Right lobe of liver (tissue), 6 donors: Measurements from ENCODE around the gene SEPTIN5. TPM values are rescaled to one million over a fixed set of nuclear protein-coding genes. Genes with fewer than 3 reads are reported as not detected.

Experiments used
- ATAC-seq, 4 donors: fragments of 200-7000 bp; cut with Tn5 transposase; one replicate each; pipeline ENCODE4 v1.9.1; 2020; ENCODE audit warnings: mild to moderate bottlenecking in 4 of 4, moderate library complexity in 4 of 4
- DNase-seq, 3 donors: peaks; one replicate each; pipeline ENCODE4 v3.0.0-alpha.2; 2020
- H3K27ac ChIP-seq, 3 donors: fragments of 200-600 bp; one replicate each; pipeline ENCODE4 v1.8.0; 2022
- H3K27me3 ChIP-seq, 2 donors: fragments of 200-600 bp; one replicate each; pipeline ENCODE4 v1.8.0; 2022
- H3K36me3 ChIP-seq, 4 donors: fragments of 200-600 bp; sonication (generic) in 1 of 4; one replicate each; pipeline versions ENCODE4 v1.5.1 to v1.8.0; 2017 to 2022; ENCODE audit warnings: control low read depth in 1 of 4
- H3K4me1 ChIP-seq, 4 donors: fragments of 200-600 bp; sonication (generic) in 1 of 4; one replicate each; pipeline versions ENCODE4 v1.5.1 to v1.8.0; 2017 to 2022; ENCODE audit warnings: control low read depth in 1 of 4
- H3K4me3 ChIP-seq, 3 donors: fragments of 200-600 bp; one replicate each; pipeline ENCODE4 v1.8.0; 2022
- H3K9me3 ChIP-seq, 4 donors: fragments of 200-600 bp; sonication (generic) in 1 of 4; one replicate each; pipeline versions ENCODE4 v1.5.1 to v1.8.0; 2017 to 2022; ENCODE audit warnings: control low read depth in 1 of 4
- POLR2A ChIP-seq: fragments of 450-650 bp; IDR thresholded peaks from one replicate; pipeline ENCODE4 v1.6.1; 2017; ENCODE audit warnings: antibody characterized with exemption, mild to moderate bottlenecking
- WGBS: methylation state at CpG from one replicate; pipeline ENCODE4 v1.1.6; 2018; ENCODE audit warnings: low coverage, low lambda C conversion rate; ENCODE audit not compliant: insufficient coverage; ENCODE audit errors: missing lambda C conversion rate; 5-methylcytosine and 5-hydroxymethylcytosine counted together
- intact Hi-C, 2 donors: fragments of 100-400 bp; cut with DNase I; formaldehyde crosslinking; loops; one replicate each; pipeline versions ENCODE4 v1.11.2 to v1.14.1; 2022
- total RNA-seq, 6 experiments: library from RNA; depleted of rRNA in 2 of 6; stranded (reverse); fragments of >200 nt in 2 of 6; fragmentation: NEBNext Ultra II Directional in 3 of 6; extraction: Animal tissue kit (Norgen Biotek cat#: 25700) in 3 of 6; gene quantifications; one replicate each; pipeline versions ENCODE4 v1.1.0 to v1.2.4, GENCODE V29; 2016 to 2023
- TF ChIP-seq, protein P1 (sequence below), 4 donors: fragments of 200-600 bp in 3 of 4; fragments of 450-650 bp in 1 of 4; IDR thresholded peaks; one replicate each; pipeline versions ENCODE4 v1.5.1 to v1.8.0; 2016 to 2022; ENCODE audit warnings: antibody characterized with exemption in 4 of 4, mild to moderate bottlenecking in 2 of 4
- donor health status: DM: no; HTN: yes; CAD: no.
- donor health status: DM: no; HTN: no; CAD: no.
- donor health status: DM: no; HTN: no; CAD: no.
- donor health status: DM: no; HTN: yes; CAD: no.
- donor health status: DM: no; HTN: yes; CAD: no.

SEPTIN5 gene
- total RNA-seq, 6 experiments from 2014 or later, result 1.3 to 3.7 (median 2.1) TPM

DNA sequence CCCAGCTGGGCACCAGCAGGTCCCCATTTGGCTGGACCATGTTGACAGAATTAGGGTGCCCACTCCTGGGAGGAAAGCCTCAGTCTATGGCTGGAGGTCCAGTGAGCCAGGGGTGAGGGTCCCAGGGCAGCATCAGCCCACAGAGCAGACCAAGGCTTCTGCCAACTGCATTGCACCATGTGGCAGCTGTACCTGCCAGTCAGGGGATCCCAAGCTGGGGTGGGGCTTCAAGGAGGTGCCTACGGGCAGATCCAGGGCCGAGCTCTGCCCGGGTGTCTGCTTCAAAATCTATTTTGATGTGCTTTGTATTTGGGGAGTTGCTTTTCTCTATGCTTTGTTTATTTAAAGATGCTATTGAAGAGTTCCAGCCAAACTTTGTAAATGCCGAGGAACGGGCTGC is 19.5 kb downstream of the SEPTIN5 start:
- Histone ChIP-seq H3K9me3 (no peaks in the 10 kb centered on the region), H3K4me1 (peaks cover 0 to 7% (median 0%) of the 10 kb centered on the region in 4 donors), H3K27me3 (no peaks in the 10 kb centered on the region), H3K27ac (no peak overlapping the region), H3K4me3 (no peak overlapping the region), H3K36me3 (no peaks in the 10 kb centered on the region)
- DNase-seq, result no peak
- WGBS, result 80% methylated on average over 1 of the region's 5 CpGs
- TF ChIP-seq POLR2A, result no peak
- TF ChIP-seq, protein P1, sequence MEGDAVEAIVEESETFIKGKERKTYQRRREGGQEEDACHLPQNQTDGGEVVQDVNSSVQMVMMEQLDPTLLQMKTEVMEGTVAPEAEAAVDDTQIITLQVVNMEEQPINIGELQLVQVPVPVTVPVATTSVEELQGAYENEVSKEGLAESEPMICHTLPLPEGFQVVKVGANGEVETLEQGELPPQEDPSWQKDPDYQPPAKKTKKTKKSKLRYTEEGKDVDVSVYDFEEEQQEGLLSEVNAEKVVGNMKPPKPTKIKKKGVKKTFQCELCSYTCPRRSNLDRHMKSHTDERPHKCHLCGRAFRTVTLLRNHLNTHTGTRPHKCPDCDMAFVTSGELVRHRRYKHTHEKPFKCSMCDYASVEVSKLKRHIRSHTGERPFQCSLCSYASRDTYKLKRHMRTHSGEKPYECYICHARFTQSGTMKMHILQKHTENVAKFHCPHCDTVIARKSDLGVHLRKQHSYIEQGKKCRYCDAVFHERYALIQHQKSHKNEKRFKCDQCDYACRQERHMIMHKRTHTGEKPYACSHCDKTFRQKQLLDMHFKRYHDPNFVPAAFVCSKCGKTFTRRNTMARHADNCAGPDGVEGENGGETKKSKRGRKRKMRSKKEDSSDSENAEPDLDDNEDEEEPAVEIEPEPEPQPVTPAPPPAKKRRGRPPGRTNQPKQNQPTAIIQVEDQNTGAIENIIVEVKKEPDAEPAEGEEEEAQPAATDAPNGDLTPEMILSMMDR (IDR thresholded peaks at IDR 0.05), result no peak
- no peak for ATAC-seq
- intact Hi-C loops, result loop anchor here (5.0 kb wide), 1 partner anchor 179 kb away; no protein-coding TSS in a partner anchor

DNA sequence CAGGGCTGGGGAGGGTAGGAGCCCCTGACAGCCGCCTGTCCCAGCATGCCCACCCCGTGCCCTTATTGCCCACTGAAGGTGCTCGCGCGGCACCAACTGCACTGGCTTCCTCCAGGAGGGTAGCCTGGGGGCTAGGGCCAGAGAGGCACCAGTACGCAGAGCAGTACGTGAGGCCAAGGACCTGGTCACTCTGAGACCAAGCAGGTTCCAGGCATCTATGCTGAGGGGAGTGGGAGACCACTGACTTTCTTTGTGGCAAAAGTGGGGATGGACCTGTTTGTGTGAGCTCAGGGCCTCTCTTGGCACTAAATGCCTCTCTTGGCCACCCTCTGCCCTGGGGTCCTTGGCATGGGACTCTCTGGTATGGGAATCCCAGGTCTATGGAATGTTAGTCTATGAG is 19.9 kb downstream of the SEPTIN5 start:
- TF ChIP-seq, protein P1 (IDR thresholded peaks at IDR 0.05), result no peak
- TF ChIP-seq POLR2A, result no peak
- no peak for ATAC-seq
- H3K4me3 ChIP-seq, result no peak overlapping the region
- H3K9me3 ChIP-seq, result no peaks in the 10 kb centered on the region
- DNase-seq, result no peak
- no peaks in the 10 kb centered on the region for H3K36me3 ChIP-seq
- no peak overlapping the region for H3K27ac ChIP-seq
- no peaks in the 10 kb centered on the region for H3K27me3 ChIP-seq
- intact Hi-C loops, result loop anchor here (5.0 kb wide), 1 partner anchor 178 kb away; no protein-coding TSS in a partner anchor
- no CpG with 5 or more reads among the region's 7 CpGs for WGBS
- H3K4me1 ChIP-seq, result peaks cover 0 to 7% (median 0%) of the 10 kb centered on the region in 4 donors

DNA sequence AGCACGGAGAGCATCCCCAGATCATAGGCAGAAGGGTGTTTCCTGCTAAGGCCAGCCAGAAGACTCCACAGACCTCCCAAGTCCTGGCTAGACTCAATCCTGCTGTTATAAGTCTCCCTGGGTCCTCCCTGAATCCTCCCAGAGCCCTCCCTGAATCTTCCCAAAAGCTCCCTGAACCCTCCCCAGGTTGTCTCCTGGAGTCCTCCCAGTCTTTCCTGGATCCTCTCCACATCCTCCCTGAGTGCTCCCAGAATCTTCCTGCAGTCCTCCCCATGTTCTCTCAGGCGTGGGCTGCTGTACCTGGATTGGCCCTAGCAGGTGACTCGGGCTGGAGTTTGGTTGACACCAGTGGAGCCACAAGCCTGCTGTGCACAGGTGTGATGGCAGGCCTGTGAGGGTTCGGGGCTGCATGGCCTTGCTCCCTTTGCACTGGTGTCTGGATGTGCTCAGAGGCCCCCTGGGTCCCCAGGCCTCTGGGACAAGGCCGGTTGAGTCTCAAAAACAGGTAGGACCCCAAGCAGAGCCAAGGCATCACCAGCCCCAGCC is 20.6 kb downstream of the SEPTIN5 start:
- Histone ChIP-seq H3K4me1 (peaks cover 0 to 7% (median 0%) of the 10 kb centered on the region in 4 donors), H3K27ac (no peak overlapping the region), H3K4me3 (no peak overlapping the region), H3K36me3 (no peaks in the 10 kb centered on the region), H3K9me3 (no peaks in the 10 kb centered on the region), H3K27me3 (no peaks in the 10 kb centered on the region)
- WGBS, result 79% methylated on average over 2 of the region's 5 CpGs
- ATAC-seq (no peak), DNase-seq (no peak)
- intact Hi-C loops, result loop anchor here (5.0 kb wide), 1 partner anchor 177 kb away; no protein-coding TSS in a partner anchor
- TF ChIP-seq POLR2A, result no peak
- TF ChIP-seq, protein P1 (IDR thresholded peaks at IDR 0.05), result no peak

DNA sequence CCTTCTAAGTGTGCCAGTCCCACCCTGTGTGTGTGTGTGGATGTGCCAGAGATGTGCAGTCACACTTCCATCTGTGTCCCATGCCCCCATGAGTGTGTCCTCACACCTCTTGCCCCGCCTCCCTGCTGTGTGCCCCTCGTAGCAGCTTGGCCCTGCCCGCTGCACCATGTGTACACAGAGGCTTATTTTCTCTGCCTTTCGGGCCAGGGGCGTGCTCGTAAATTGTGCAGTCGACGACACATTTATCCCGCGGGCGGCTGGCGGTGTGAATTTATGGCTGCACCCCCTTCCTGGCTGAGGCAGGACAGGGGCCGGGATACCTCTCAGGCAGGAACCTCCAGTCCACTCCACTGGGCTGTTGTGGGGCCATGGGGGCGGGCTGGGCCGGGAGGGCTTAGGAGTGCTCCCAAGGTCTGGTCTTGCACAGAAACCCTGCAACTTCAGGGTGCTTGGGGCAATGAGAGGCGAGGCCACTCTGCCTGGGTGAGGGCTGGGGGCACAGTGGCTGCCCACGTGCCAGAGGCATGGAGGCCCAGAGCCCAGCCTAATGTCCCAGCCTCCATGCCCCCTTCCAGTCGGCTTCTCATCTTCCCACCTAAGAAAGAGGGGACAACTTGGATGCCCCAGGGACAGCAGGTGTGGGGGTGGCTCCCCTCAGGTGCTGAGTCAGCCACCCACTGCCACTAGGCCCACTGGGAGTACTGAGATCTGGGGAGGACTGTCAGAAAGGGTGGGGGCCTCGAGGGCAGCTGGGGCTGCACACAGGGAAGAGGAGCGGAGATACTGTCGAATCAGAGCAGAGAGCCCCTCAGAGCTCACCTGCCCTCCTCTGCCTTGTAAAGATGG is 21.6 kb downstream of the SEPTIN5 start:
- DNase-seq (no peak), ATAC-seq (no peak)
- intact Hi-C loops, result no loop called here
- no peaks in the 10 kb centered on the region for H3K36me3 ChIP-seq
- no peaks in the 10 kb centered on the region for H3K27me3 ChIP-seq
- no peak overlapping the region for H3K27ac ChIP-seq
- peaks cover 0 to 2% (median 0%) of the 10 kb centered on the region in 4 donors for H3K4me1 ChIP-seq
- no peak overlapping the region for H3K4me3 ChIP-seq
- WGBS, result 74% methylated on average over 7 of the region's 21 CpGs
- TF ChIP-seq, protein P1 (IDR thresholded peaks at IDR 0.05), result no peak
- TF ChIP-seq POLR2A, result no peak
- H3K9me3 ChIP-seq, result no peaks in the 10 kb centered on the region
